Measurements from ENCODE around the gene GUCA1A.
"Not testable (repeated sequence)": the region's sequence is repeated elsewhere in the genome, so short reads cannot be mapped to it uniquely, and the experiment has no call there.

The GUCA1A gene

GRCh38 chr6:42168650-42169049 lies 4.5 kb upstream of the GUCA1A start:
- Histone ChIP-seq H3K36me3 (replicated peaks; ENCODE audit: low read depth, low read length) (no peaks in the 10 kb centered on the region), H2AFZ (ENCODE audit: low read depth, low read length) (no peak overlapping the region), H3K4me2 (ENCODE audit: low read length) (no peak overlapping the region), H3K27ac (ENCODE audit: low read length) (no peak overlapping the region), H3K9me3 (ENCODE audit: insufficient read depth, low read length) (no peaks in the 10 kb centered on the region), H3K27me3 (ENCODE audit: low read depth, low read length) (no peaks in the 10 kb centered on the region), H3K9ac (ENCODE audit: low read length) (no peak overlapping the region), H3K4me1 (ENCODE audit: low read length) (peaks cover 18% of the 10 kb centered on the region), H3K79me2 (ENCODE audit: low read length) (no peaks in the 10 kb centered on the region), H4K20me1 (ENCODE audit: insufficient read depth, low read length) (no peaks in the 10 kb centered on the region), H3K4me3 (ENCODE audit: low read length) (no peak overlapping the region)
- TF ChIP-seq EZH2phosphoT487 (IDR thresholded peaks at IDR 0.05; ENCODE audit: low read depth) (no peak), CTCF (IDR thresholded peaks at IDR 0.05; ENCODE audit: low read depth, low read length) (peak; percentile 54)

DNA sequence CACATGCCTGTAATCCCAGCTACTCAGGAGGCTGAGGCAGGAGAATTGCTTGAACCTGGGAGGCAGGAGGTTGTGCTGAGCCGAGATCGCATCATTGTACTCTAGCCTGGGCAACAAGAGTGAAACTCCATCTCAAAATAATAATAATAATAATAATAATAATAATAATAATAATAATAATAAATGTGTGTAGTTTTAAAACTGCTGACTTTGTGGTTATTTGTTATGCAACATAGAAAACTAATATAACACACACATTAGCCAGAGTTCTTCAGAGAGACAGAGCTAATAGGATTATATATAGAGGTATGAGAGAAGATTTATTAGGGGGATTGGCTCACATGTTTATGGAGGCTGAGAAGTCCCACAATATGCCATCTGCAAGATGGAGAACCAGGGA lies 3.4 kb upstream of the GUCA1A start:
- not testable (repeated sequence) for H2AFZ ChIP-seq (ENCODE audit: low read depth, low read length); H3K36me3 ChIP-seq (replicated peaks; ENCODE audit: low read depth, low read length); H3K27ac ChIP-seq (ENCODE audit: low read length); H3K9ac ChIP-seq (ENCODE audit: low read length); H3K4me2 ChIP-seq (ENCODE audit: low read length); H3K9me3 ChIP-seq (ENCODE audit: insufficient read depth, low read length); H3K4me3 ChIP-seq (ENCODE audit: low read length); H3K27me3 ChIP-seq (ENCODE audit: low read depth, low read length); H4K20me1 ChIP-seq (ENCODE audit: insufficient read depth, low read length); H3K79me2 ChIP-seq (ENCODE audit: low read length)
- peaks cover 12% of the 10 kb centered on the region for H3K4me1 ChIP-seq (ENCODE audit: low read length)

DNA sequence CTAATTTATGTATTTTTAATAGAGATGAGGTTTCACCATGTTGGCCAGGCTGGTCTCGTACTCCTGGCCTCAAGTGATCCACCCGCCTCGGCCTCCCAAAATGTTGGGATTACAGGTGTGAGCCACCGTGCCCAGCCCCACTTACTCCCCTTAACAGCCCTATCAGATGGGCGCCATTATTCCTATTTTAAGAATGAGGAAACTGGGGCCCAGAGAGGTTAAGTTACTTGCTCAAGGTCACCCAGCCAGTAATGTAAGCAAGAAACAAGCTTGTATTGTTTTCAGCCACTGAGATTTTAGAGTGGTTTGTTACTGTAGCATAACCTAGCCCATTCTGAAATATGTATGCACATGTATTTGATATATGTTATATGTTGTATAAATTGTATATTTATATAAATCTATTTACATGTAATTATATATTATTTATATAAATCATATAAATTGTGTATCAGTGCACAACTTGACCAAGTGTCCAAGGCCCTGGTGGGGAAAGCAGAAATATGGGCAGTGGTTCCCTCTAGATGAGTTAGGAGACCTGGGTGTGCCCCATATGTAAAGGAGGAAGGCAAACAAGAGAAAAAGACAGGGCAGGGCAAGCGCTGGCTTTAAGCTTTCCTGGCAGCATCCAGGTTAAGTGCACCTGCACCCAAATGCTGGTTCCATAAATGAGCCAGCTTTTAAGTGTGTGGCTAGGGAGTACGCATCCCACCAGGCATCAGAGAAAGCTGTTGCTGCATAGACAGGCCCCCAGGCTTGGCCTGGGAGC lies 1.2 kb upstream of the GUCA1A start:
- H3K27ac ChIP-seq (ENCODE audit: low read length) = no peak overlapping the region
- H3K36me3 ChIP-seq (replicated peaks; ENCODE audit: low read depth, low read length) = no peaks in the 10 kb centered on the region
- no peaks in the 10 kb centered on the region for H4K20me1 ChIP-seq (ENCODE audit: insufficient read depth, low read length)
- no peak overlapping the region for H2AFZ ChIP-seq (ENCODE audit: low read depth, low read length)
- peaks cover 3% of the 10 kb centered on the region for H3K4me1 ChIP-seq (ENCODE audit: low read length)
- H3K9ac ChIP-seq (ENCODE audit: low read length) = no peak overlapping the region
- H3K27me3 ChIP-seq (ENCODE audit: low read depth, low read length) = no peaks in the 10 kb centered on the region
- TF ChIP-seq CTCF (IDR thresholded peaks at IDR 0.05; ENCODE audit: low read depth, low read length) (no peak), EZH2phosphoT487 (IDR thresholded peaks at IDR 0.05; ENCODE audit: low read depth) (no peak)
- no peaks in the 10 kb centered on the region for H3K9me3 ChIP-seq (ENCODE audit: insufficient read depth, low read length)
- no peaks in the 10 kb centered on the region for H3K79me2 ChIP-seq (ENCODE audit: low read length)
- H3K4me3 ChIP-seq (ENCODE audit: low read length) = no peak overlapping the region
- no peak overlapping the region for H3K4me2 ChIP-seq (ENCODE audit: low read length)

DNA sequence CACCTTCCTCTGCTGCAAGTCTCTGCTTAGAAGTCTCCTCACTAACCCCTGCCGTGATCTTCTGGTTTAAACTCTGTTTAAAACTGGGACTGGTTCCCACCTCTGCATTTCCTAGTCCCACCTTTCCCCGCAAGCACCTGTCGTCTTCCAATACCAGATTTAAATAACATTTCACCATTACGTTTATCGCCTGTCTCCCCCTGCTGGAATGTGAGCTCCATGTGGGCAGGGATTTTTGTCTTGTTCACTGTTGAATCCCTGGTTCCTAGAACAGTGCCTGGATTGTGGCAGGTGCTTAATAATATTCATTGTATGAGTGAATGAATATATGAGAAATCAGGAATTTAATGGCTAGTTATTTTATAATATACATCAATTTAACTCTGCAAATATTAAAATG lies 2.7 kb downstream of the GUCA1A start:
- no peak overlapping the region for H3K9ac ChIP-seq (ENCODE audit: low read length)
- no peaks in the 10 kb centered on the region for H3K79me2 ChIP-seq (ENCODE audit: low read length)
- no peaks in the 10 kb centered on the region for H3K27me3 ChIP-seq (ENCODE audit: low read depth, low read length)
- no peak overlapping the region for H2AFZ ChIP-seq (ENCODE audit: low read depth, low read length)
- TF ChIP-seq EZH2phosphoT487 (IDR thresholded peaks at IDR 0.05; ENCODE audit: low read depth) = no peak
- peak; percentile 53 for TF ChIP-seq CTCF (IDR thresholded peaks at IDR 0.05; ENCODE audit: low read depth, low read length)
- H4K20me1 ChIP-seq (ENCODE audit: insufficient read depth, low read length) = no peaks in the 10 kb centered on the region
- no peaks in the 10 kb centered on the region for H3K36me3 ChIP-seq (replicated peaks; ENCODE audit: low read depth, low read length)
- H3K4me3 ChIP-seq (ENCODE audit: low read length) = no peak overlapping the region
- no peaks in the 10 kb centered on the region for H3K9me3 ChIP-seq (ENCODE audit: insufficient read depth, low read length)
- H3K4me1 ChIP-seq (ENCODE audit: low read length) = peaks cover 5% of the 10 kb centered on the region
- H3K4me2 ChIP-seq (ENCODE audit: low read length) = no peak overlapping the region
- no peak overlapping the region for H3K27ac ChIP-seq (ENCODE audit: low read length)

Measured in OCI-LY3 (cell line).